Measurements from ENCODE around the gene SMIM41.

The SMIM41 gene

GRCh38 chr12:52063082-52063924, 16.2 kb upstream of the SMIM41 start:
- no peak for DNase-seq
- no peak overlapping the region for H3K27ac Mint-ChIP-seq
- CTCF ChIA-PET, result interaction anchor here (1.0 to 30.9 kb wide), 3 partner anchors 9 to 36 kb away, joined by 3 to 637 read pairs (median 6); partner anchors contain the start of gene NR4A1
- H3K36me3 Mint-ChIP-seq, result no peaks in the 10 kb centered on the region
- no peaks in the 10 kb centered on the region for H3K9me3 Mint-ChIP-seq
- H3K4me3 Mint-ChIP-seq, result no peak overlapping the region
- peaks cover 45% of the 10 kb centered on the region for H3K27me3 Mint-ChIP-seq
- H3K4me1 Mint-ChIP-seq, result no peaks in the 10 kb centered on the region

GRCh38 chr12:52063981-52064649, 15.4 kb upstream of the SMIM41 start:
- Mint-ChIP-seq H3K27ac (no peak overlapping the region), H3K9me3 (no peaks in the 10 kb centered on the region), H3K4me1 (peaks cover 3% of the 10 kb centered on the region), H3K27me3 (peaks cover 45% of the 10 kb centered on the region), H3K36me3 (no peaks in the 10 kb centered on the region), H3K4me3 (no peak overlapping the region)
- CTCF ChIA-PET, result interaction anchor here (1.0 to 30.9 kb wide), 3 partner anchors 9 to 37 kb away, joined by 3 to 637 read pairs (median 3); no protein-coding TSS in a partner anchor
- DNase-seq, result no peak

DNA sequence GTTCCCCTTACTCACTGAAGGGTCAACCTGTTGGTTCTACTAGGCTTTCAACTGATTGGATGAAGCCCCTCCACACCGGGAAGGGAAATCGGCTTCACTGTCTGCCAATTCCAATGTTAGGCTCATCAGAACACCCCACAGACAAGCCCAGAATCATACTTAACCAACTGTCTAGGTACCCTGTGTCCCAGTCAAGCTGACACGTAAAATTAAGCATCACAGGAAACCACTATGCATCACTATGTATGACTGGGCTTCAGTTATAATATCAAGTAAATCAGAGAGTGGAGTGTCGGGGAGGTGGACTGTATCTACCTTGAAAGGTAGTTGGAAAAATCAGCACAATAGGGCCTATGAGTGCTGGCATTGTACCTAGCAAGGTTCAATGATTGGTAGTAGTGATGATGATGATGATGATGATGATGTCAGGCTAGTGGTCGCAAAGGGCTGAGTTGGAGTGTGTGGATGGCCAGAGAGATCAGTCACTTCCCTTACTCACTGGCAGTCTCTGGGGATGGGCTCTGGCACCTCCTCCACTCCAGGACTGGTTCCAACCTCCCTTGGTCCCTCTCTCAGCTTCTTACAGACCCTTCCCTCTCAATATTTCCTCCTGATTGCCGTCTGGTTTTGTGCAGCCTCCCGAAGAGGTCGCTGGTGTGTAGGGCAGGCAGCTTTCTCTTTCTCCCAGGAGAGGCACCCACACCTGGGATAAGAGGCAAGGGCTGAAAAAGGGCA, 13.0 kb upstream of the SMIM41 start:
- CTCF ChIA-PET, result interaction anchor here (2.2 to 30.9 kb wide), 3 partner anchors 12 to 39 kb away, joined by 6 to 637 read pairs (median 40); no protein-coding TSS in a partner anchor
- Mint-ChIP-seq H3K4me3 (no peak overlapping the region), H3K9me3 (no peaks in the 10 kb centered on the region), H3K36me3 (peaks cover 2% of the 10 kb centered on the region), H3K27ac (no peak overlapping the region), H3K27me3 (peaks cover 49% of the 10 kb centered on the region), H3K4me1 (peaks cover 23% of the 10 kb centered on the region)
- no peak for DNase-seq

GRCh38 chr12:52067081-52067374, 12.5 kb upstream of the SMIM41 start:
- no peak for DNase-seq
- Mint-ChIP-seq H3K27me3 (peaks cover 49% of the 10 kb centered on the region), H3K9me3 (no peaks in the 10 kb centered on the region), H3K4me3 (no peak overlapping the region), H3K36me3 (peaks cover 4% of the 10 kb centered on the region), H3K4me1 (peaks cover 27% of the 10 kb centered on the region), H3K27ac (no peak overlapping the region)
- CTCF ChIA-PET, result interaction anchor here (2.2 to 30.9 kb wide), 3 partner anchors 13 to 40 kb away, joined by 6 to 637 read pairs (median 40); no protein-coding TSS in a partner anchor

DNA sequence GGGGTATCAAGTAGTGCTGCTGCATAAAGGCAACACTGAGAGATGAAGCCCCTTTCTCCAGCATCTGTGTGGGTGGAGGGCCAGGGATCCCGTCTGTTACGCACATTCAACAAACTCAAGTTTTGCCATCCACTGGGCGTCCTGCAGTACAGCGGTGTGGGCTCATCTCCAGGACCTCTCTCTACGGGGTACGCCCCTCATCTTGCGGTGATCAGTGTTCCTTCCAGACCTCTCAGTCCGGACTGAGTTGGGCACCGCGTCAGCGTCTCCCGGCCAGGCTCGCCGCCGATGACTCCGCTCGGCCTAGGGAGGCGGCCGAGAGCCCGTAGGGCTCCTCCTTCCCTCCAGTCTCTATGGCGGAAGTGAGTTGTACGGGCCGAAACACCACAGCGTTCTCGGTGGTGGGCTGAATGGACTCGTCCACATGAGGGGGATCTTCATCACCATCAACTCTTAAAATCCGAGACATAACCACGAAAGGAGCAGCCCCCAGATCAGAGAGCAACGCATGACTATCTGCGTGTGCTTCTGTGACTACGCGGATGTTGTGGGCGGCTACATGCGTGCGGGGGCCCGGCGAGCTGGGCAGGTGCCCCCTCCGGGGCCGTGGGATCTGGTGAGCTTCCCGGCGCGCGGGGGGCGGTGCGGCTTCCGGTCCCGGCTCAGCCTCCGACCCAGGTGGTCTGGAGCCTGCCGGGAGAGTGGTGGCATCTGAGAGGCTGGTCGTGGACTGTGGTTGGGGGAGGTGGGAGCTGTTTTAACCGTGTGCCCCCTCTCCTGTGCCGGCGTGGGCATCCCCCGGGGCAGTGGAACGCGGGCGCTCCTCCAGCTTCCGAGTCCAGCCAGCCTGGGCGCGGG, 9.9 kb upstream of the SMIM41 start, which contains the start of gene ATG101:
ATG101 (plus strand) TSS at position 652 of the 858 bp plus-strand sequence. CDS start 3,673 bp downstream, outside the sequence.
- peak within 1 kb of the TSS; percentile 95 for H3K27ac Mint-ChIP-seq
- peak; percentile 90 for DNase-seq
- CTCF ChIA-PET, result interaction anchor here (0.7 to 30.9 kb wide), 11 partner anchors 8 to 184 kb away, joined by 3 to 637 read pairs (median 4); no protein-coding TSS in a partner anchor
- no peaks in the 10 kb centered on the region for H3K9me3 Mint-ChIP-seq
- peaks cover 23% of the 10 kb centered on the region for H3K36me3 Mint-ChIP-seq
- peaks cover 35% of the 10 kb centered on the region for H3K27me3 Mint-ChIP-seq
- H3K4me3 Mint-ChIP-seq, result peak within 1 kb of the TSS; percentile 90
- peaks cover 47% of the 10 kb centered on the region for H3K4me1 Mint-ChIP-seq

DNA sequence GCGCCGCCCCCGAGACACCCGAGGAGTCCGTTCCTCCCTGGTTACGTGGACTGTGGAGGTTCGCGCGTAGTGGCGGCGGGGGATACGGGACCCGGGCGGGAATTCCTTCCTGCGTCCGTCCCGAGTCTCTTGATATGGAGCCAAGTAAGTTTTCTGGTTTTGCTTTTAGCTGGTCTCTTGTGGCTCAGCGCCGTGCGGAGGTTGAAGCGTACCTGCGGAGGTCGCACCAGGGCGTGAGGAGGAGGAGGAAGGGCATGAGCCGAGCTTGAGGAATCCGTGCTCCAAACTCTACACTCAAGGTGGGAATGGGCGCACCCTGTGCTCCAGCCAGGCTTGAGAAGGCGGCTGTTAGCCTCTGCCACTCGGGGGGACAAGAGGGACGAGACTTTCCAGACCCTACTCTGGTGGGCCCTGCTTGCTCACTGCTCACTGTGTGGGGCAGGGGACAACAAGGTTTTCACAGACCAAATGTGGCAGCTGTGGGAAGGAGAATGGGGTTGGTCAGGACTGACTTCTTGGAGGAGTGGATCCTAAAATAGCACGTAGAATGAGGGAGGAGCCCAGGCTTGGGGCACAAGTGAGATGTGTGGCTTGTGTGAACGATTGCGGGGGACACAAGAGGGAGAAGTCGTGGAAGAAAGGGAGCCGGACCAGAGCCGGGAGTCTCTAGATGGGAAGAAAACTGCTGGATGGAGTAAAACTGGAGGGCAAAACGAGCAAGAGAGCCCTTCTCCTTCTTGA, 9.1 kb upstream of the SMIM41 start:
- H3K4me1 Mint-ChIP-seq, result peaks cover 47% of the 10 kb centered on the region

DNA sequence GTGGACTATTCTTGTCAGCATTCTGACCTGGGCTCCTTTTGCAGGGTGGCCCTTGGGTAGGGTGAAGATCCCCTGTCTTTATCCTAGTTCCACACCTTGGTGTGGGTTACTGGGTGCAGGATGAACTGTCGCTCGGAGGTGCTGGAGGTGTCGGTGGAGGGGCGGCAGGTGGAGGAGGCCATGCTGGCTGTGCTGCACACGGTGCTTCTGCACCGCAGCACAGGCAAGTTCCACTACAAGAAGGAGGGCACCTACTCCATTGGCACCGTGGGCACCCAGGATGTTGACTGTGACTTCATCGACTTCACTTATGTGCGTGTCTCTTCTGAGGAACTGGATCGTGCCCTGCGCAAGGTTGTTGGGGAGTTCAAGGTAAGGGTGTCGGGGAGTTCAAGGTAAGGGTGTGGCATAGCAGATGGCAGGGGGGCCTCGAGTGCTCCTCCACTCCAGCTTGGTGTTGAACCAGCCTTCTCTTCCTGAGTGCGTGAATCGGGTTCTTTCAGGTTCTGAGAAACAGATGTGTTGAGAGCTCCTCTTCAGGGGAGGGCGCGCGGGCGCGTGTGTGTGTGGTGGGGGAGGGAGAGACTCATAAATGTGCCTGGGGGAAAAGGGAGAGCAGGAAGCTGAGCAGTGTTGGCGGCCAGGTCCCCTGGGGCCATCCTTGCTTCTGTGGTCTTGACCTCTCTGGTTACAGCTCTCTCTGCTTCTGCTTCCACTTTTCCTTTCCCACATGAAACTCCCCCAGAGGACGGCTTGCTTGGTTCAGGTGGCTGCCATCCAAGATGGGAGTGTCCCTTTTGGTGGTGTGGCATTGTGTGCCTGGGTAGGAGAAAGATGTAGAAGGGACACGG, 5.7 kb upstream of the SMIM41 start:
- CTCF ChIA-PET, result interaction anchor here (0.7 to 30.9 kb wide), 3 partner anchors 9 to 47 kb away, joined by 3 to 637 read pairs (median 8); no protein-coding TSS in a partner anchor
- peaks cover 47% of the 10 kb centered on the region for H3K4me1 Mint-ChIP-seq
- no peak overlapping the region for H3K4me3 Mint-ChIP-seq
- DNase-seq, result no peak
- no peaks in the 10 kb centered on the region for H3K9me3 Mint-ChIP-seq
- peaks cover 4% of the 10 kb centered on the region for H3K27me3 Mint-ChIP-seq
- H3K36me3 Mint-ChIP-seq, result peaks cover 46% of the 10 kb centered on the region
- H3K27ac Mint-ChIP-seq, result peak overlapping the region; percentile 43

More for the DNA sequence above, 9.1 kb upstream of the SMIM41 start:
- CTCF ChIA-PET, result interaction anchor here (0.7 to 30.9 kb wide), 10 partner anchors 9 to 184 kb away, joined by 3 to 637 read pairs (median 4); no protein-coding TSS in a partner anchor
- peak overlapping the region; percentile 95 for H3K27ac Mint-ChIP-seq
- DNase-seq, result no peak
- H3K9me3 Mint-ChIP-seq, result no peaks in the 10 kb centered on the region
- H3K36me3 Mint-ChIP-seq, result peaks cover 28% of the 10 kb centered on the region
- peak overlapping the region; percentile 90 for H3K4me3 Mint-ChIP-seq
- peaks cover 27% of the 10 kb centered on the region for H3K27me3 Mint-ChIP-seq

DNA sequence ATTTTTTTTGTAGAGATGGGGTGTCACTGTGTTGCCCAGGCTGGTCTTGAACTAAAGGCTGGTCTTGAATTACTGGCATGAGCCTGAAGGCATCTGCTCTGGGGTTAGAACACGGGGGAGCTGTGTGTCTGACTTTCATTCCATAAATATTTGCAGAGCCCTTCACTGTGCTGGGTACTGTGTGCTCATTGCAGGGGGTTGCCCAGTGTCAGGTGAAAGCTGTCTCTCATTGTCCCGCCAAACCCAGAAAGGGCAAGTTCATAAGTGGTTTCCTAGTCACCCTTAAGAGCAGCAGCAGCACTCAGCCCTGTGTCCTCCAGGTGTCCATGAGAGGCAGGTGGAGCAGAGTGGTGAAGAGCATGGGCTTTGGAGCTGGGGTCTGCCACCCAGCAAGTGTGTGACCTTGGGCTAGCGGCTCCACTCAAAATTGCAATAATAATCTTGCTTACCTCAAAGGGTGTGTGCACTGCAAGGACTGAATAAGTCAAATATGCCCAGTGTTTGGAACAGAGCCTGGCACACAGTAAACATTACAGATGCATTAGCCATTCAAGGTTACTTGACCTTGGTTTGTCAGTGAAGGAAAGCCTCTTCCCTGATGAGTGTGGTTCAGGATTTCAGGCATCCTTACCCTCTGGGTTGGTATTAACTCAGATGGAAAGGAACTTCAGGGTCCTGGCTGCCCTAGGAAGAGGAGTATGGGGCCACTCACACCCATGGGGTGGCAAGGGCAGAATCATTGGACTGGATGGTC, 4.4 kb upstream of the SMIM41 start:
- H3K9me3 Mint-ChIP-seq, result no peaks in the 10 kb centered on the region
- CTCF ChIA-PET, result interaction anchor here (2.5 to 30.9 kb wide), 2 partner anchors 7 to 48 kb away, joined by 8 to 637 read pairs; no protein-coding TSS in a partner anchor
- no peaks in the 10 kb centered on the region for H3K27me3 Mint-ChIP-seq
- DNase-seq, result no peak
- peaks cover 50% of the 10 kb centered on the region for H3K36me3 Mint-ChIP-seq
- H3K4me1 Mint-ChIP-seq, result peaks cover 38% of the 10 kb centered on the region
- H3K4me3 Mint-ChIP-seq, result no peak overlapping the region
- no peak overlapping the region for H3K27ac Mint-ChIP-seq

DNA sequence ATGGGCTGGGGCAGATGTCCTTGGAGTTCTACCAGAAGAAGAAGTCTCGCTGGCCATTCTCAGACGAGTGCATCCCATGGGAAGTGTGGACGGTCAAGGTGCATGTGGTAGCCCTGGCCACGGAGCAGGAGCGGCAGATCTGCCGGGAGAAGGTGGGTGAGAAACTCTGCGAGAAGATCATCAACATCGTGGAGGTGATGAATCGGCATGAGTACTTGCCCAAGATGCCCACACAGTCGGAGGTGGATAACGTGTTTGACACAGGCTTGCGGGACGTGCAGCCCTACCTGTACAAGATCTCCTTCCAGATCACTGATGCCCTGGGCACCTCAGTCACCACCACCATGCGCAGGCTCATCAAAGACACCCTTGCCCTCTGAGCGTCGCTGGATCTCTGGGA, 2.7 kb upstream of the SMIM41 start:
- H3K36me3 Mint-ChIP-seq, result peaks cover 48% of the 10 kb centered on the region
- CTCF ChIA-PET, result interaction anchor here (1.0 to 30.9 kb wide), 2 partner anchors 50 to 83 kb away, joined by 3 to 637 read pairs; no protein-coding TSS in a partner anchor
- peaks cover 34% of the 10 kb centered on the region for H3K4me1 Mint-ChIP-seq
- no peaks in the 10 kb centered on the region for H3K9me3 Mint-ChIP-seq
- H3K4me3 Mint-ChIP-seq, result no peak overlapping the region
- H3K27ac Mint-ChIP-seq, result no peak overlapping the region
- no peaks in the 10 kb centered on the region for H3K27me3 Mint-ChIP-seq
- DNase-seq, result no peak

GRCh38 chr12:52078276-52078675, 1.2 kb upstream of the SMIM41 start:
- peaks cover 1% of the 10 kb centered on the region for H3K27me3 Mint-ChIP-seq
- no peak overlapping the region for H3K4me3 Mint-ChIP-seq
- H3K27ac Mint-ChIP-seq, result no peak overlapping the region
- no peaks in the 10 kb centered on the region for H3K9me3 Mint-ChIP-seq
- peaks cover 33% of the 10 kb centered on the region for H3K4me1 Mint-ChIP-seq
- CTCF ChIA-PET, result interaction anchor here (30.9 kb wide), 1 partner anchor 51 kb away, joined by 637 read pairs; no protein-coding TSS in a partner anchor
- DNase-seq, result no peak
- H3K36me3 Mint-ChIP-seq, result peaks cover 37% of the 10 kb centered on the region

Measured in activated naive CD4-positive, alpha-beta T cell treated with anti-CD3 and anti-CD28 coated beads, Interleukin-2, amount 10 ng/mL, durations not matched to agents 7 days and 5 days (primary cell).